Heart left ventricle (tissue), 16 donors: ENCODE measurements around the gene ZNF14. TPM values are rescaled to one million over a fixed set of nuclear protein-coding genes. Genes with fewer than 3 reads are reported as not detected.

ENCODE experiments used
- ATAC-seq, 4 donors: fragments of 200-7000 bp; cut with Tn5 transposase; one replicate each; pipeline ENCODE4 v1.9.1; 2020 to 2022; ENCODE audit warnings: moderate library complexity in 4 of 4, mild to moderate bottlenecking in 3 of 4, moderate number of reproducible peaks in 1 of 4
- DNase-seq, 5 donors: peaks; one replicate each; pipeline ENCODE4 v3.0.0-alpha.2; 2020
- H3K27ac ChIP-seq, 12 donors: fragments of 200-600 bp; sonication (generic) in 4 of 12; one replicate each; pipeline versions ENCODE4 v1.5.0 to v1.8.0; 2016 to 2022; ENCODE audit warnings: mild to moderate bottlenecking in 2 of 12
- H3K27me3 ChIP-seq, 9 donors: fragments of 200-600 bp; sonication (generic) in 2 of 9; one replicate each; pipeline versions ENCODE4 v1.5.1 to v1.8.0; 2016 to 2022; ENCODE audit warnings: mild to moderate bottlenecking in 3 of 9
- H3K36me3 ChIP-seq, 9 donors: fragments of 200-600 bp; sonication (generic) in 2 of 9; one replicate each; pipeline versions ENCODE4 v1.5.0 to v1.8.0; 2018 to 2022; ENCODE audit warnings: mild to moderate bottlenecking in 2 of 9
- H3K4me1 ChIP-seq, 12 donors: fragments of 200-600 bp; sonication (generic) in 4 of 12; one replicate each; pipeline versions ENCODE4 v1.5.0 to v1.8.0; 2016 to 2022; ENCODE audit warnings: mild to moderate bottlenecking in 3 of 12
- H3K4me3 ChIP-seq, 12 donors: fragments of 200-600 bp; sonication (generic) in 4 of 12; one replicate each; pipeline versions ENCODE4 v1.5.0 to v1.8.0; 2017 to 2022; ENCODE audit warnings: mild to moderate bottlenecking in 9 of 12, moderate library complexity in 4 of 12
- H3K9me3 ChIP-seq, 12 donors: fragments of 200-600 bp; sonication (generic) in 4 of 12; one replicate each; pipeline versions ENCODE4 v1.5.0 to v1.8.0; 2016 to 2022; ENCODE audit warnings: mild to moderate bottlenecking in 1 of 12
- POLR2A ChIP-seq, 2 donors: fragments of 450-650 bp; IDR thresholded peaks; one replicate each; pipeline ENCODE4 v1.6.1; 2017; ENCODE audit warnings: antibody characterized with exemption in 2 of 2, mild to moderate bottlenecking in 2 of 2, moderate library complexity in 2 of 2
- WGBS, 4 donors: extraction: QIAGEN DNeasy Blood & Tissue Kit in 2 of 4; methylation state at CpG; one replicate each; pipeline versions ENCODE4 v1.1.5 to v1.1.7; 2013 to 2018; 5-methylcytosine and 5-hydroxymethylcytosine counted together
- intact Hi-C, 10 donors: fragments of 100-400 bp; cut with DNase I; formaldehyde crosslinking; loops; one replicate each; pipeline versions ENCODE4 v1.11.1 to v1.14.2; 2022
- polyA plus RNA-seq, 2 donors: library from polyadenylated mRNA; stranded (reverse); fragments of 200-250 nt; gene quantifications; one replicate each; pipeline ENCODE4 v1.2.3, GENCODE V29; 2013
- total RNA-seq, 9 donors: library from RNA; depleted of rRNA in 2 of 9; stranded (reverse); fragments of >200 nt in 2 of 9; fragmentation: NEBNext Ultra II Directional in 3 of 9; extraction: Animal tissue kit (Norgen Biotek cat#: 25700) in 3 of 9; gene quantifications; one replicate each; pipeline versions ENCODE4 v1.1.0 to v1.2.4, GENCODE V29; 2016 to 2023
- TF ChIP-seq, protein P1 (sequence below), 12 donors: fragments of 200-600 bp; sonication (generic) in 4 of 12; IDR thresholded peaks; one replicate each; pipeline versions ENCODE4 v1.5.0 to v1.8.0; 2018 to 2022; ENCODE audit warnings: antibody characterized with exemption in 12 of 12, mild to moderate bottlenecking in 5 of 12
- donor health status: ischemic (EF 13 %, LVEDD 7.1; RV severe dilation, severe dysfunction).
- donor health status: healthy with polysubstance abuse.
- donor health status: DM: no; HTN: yes; CAD: no.
- donor health status: DM: no; HTN: no; CAD: no.
- donor health status: ischemic (EF 25% LVEDD 6.9; RV normal size, moderate dysfunction).
- donor health status: ischemic (EF 25% LVEDD 5.7; RV mildly dilated, moderate dysfunction).
- donor health status: healthy.
- donor health status: DM: yes; HTN: yes; CAD: no.
- donor health status: ischemic (EF 35%, LVEDD 5.7; RV mildly dilated, moderate dysfunction).
- donor health status: nonischemic (EF 11% LVEDD 7.7; RV severe dilation, severe dysfunction).
- donor health status: DM: yes; HTN: yes; CAD: no.
- donor health status: PGD.
- donor health status: ischemic (EF 29% LVEDD 5.4; RV normal size, mild dysfunction).
- donor health status: nonischemic (EF 23%, LVEDD 6.1; RV moderate dilation, normal function).

Gene ZNF14
- total and polyA plus RNA-seq, 11 donors = 2.3 to 7.9 (median 3.5) TPM

DNA sequence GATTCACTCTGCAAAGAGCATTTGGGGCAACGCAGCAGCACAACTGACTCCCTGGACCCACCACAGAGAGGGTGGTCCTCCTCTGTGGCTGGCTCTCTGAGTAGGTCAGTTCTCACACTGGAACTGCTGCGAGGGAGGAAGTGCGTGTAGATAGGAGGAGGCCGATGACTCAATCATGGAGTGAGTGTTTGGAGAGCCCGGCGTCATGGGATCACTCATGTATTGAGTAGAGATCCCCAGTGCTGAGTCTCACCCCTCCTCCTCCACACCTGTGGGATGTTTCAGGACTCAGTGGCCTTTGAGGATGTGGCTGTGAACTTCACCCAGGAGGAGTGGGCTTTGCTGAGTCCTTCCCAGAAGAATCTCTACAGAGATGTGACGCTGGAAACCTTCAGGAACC, 55.3 kb downstream of the ZNF14 start:
- no peak for TF ChIP-seq POLR2A (IDR thresholded peaks at IDR 0.05)
- TF ChIP-seq, protein P1, sequence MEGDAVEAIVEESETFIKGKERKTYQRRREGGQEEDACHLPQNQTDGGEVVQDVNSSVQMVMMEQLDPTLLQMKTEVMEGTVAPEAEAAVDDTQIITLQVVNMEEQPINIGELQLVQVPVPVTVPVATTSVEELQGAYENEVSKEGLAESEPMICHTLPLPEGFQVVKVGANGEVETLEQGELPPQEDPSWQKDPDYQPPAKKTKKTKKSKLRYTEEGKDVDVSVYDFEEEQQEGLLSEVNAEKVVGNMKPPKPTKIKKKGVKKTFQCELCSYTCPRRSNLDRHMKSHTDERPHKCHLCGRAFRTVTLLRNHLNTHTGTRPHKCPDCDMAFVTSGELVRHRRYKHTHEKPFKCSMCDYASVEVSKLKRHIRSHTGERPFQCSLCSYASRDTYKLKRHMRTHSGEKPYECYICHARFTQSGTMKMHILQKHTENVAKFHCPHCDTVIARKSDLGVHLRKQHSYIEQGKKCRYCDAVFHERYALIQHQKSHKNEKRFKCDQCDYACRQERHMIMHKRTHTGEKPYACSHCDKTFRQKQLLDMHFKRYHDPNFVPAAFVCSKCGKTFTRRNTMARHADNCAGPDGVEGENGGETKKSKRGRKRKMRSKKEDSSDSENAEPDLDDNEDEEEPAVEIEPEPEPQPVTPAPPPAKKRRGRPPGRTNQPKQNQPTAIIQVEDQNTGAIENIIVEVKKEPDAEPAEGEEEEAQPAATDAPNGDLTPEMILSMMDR (IDR thresholded peaks at IDR 0.05) = no peak
- no peaks in the 10 kb centered on the region for H3K27me3 ChIP-seq
- no peak for ATAC-seq
- H3K36me3 ChIP-seq = peaks cover 9 to 80% (median 26%) of the 10 kb centered on the region in 9 donors
- no peaks in the 10 kb centered on the region for H3K4me1 ChIP-seq
- intact Hi-C loops = no loop called here
- H3K4me3 ChIP-seq = no peak overlapping the region
- DNase-seq = no peak
- peaks cover 0 to 77% (median 4%) of the 10 kb centered on the region in 12 donors for H3K9me3 ChIP-seq
- 94 to 96% (median 95%) methylated on average over 7 of the region's 7 CpGs for WGBS, 4 donors
- no peak overlapping the region for H3K27ac ChIP-seq

DNA sequence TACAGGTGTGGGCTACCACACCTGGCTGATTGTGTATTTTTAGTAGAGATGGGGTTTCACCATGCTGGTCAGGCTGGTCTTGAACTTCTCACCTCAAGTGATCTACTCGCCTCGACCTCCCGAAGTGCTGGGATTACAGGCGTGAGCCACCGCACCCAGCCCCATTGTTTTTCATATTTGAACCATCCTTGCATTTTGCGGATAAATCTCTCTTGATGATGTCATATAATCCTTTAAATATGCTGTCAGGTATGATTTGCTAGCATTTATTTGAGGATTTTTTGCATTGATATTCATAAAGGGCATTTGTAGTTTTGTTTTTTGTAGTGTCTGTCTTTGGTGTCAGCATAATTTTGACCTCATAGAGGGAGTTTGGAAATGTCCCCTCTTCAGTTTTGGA, 58.6 kb downstream of the ZNF14 start:
- Histone ChIP-seq H3K4me3 (no peak overlapping the region), H3K4me1 (peaks cover 0 to 10% (median 7%) of the 10 kb centered on the region in 12 donors), H3K27me3 (no peaks in the 10 kb centered on the region), H3K9me3 (peaks cover 0 to 52% (median 4%) of the 10 kb centered on the region in 12 donors), H3K36me3 (peaks cover 5 to 73% (median 16%) of the 10 kb centered on the region in 9 donors), H3K27ac (no peak overlapping the region)
- ATAC-seq (no peak), DNase-seq (no peak)
- TF ChIP-seq, protein P1 (IDR thresholded peaks at IDR 0.05) = no peak
- TF ChIP-seq POLR2A (IDR thresholded peaks at IDR 0.05) = no peak
- intact Hi-C loops = no loop called here
- 96 to 100% (median 98%) methylated on average over 6 of the region's 6 CpGs for WGBS, 4 donors

DNA sequence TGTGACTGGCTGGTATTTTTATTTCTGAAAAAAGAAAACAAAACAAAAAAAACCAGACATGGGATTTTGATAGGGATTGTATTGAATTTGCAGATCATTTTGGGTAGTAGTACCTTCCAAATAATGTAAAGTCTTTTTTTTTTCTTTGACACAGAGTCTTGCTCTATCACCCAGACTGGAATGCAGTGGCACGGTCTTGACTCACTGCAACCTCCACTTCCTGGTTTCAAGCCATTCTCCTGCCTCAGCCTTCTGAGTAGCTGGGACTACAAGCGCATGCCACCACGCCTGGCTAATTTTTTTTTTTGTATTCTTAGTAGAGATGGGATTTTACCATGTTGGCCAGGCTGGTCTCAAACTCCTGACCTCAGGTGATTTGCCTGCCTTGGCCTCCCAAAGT, 60.1 kb downstream of the ZNF14 start:
- H3K9me3 ChIP-seq = peaks cover 0 to 37% (median 0%) of the 10 kb centered on the region in 12 donors

DNA sequence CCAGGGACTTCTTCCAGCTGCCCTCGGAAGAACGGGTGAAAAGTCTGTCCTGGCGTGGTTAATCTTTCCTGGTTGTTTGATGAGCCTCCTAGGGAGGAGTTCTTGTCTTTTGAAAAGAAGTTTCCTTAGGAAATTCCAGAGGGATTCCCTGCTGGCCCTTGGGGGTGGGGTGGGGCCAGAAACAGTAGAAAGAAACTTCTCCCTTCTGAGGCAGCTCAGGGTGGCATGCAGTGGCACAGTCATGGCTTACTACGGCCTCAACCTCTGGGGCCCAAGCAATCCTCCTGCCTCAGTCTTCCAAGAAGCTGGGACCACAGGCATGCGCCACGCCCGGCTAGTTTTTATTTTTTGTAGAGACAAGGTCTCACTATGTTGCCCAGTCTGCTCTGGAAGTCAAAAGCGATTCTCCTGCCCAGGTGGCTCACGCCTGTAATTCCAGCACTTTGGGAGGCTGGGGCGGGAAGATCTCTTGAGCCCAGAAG, 62.8 kb downstream of the ZNF14 start:
- Histone ChIP-seq H3K9me3 (peaks cover 0 to 25% (median 0%) of the 10 kb centered on the region in 12 donors), H3K4me1 (peaks cover 0 to 22% (median 9%) of the 10 kb centered on the region in 12 donors), H3K4me3 (peak overlapping the region in 6 of 12 donors; percentile 81 to 100 (median 92)), H3K27ac (peak overlapping the region in 1 of 12 donors; percentile 94), H3K27me3 (no peaks in the 10 kb centered on the region), H3K36me3 (peaks cover 0 to 30% (median 0%) of the 10 kb centered on the region in 9 donors)
- WGBS, 4 donors = 71 to 81% (median 78%) methylated on average over 10 of the region's 10 CpGs
- ATAC-seq (no peak), DNase-seq (no peak)
- no peak for TF ChIP-seq POLR2A (IDR thresholded peaks at IDR 0.05)
- TF ChIP-seq, protein P1 (IDR thresholded peaks at IDR 0.05) = no peak
- intact Hi-C loops = loop anchor here in 1 of 10 donors (2.0 kb wide), 1 partner anchor 107 kb away; no protein-coding TSS in a partner anchor

More for the DNA sequence above, 60.1 kb downstream of the ZNF14 start:
- no peak for DNase-seq
- no peak for ATAC-seq
- Histone ChIP-seq H3K27ac (no peak overlapping the region), H3K4me1 (peaks cover 0 to 18% (median 9%) of the 10 kb centered on the region in 12 donors), H3K4me3 (no peak overlapping the region), H3K36me3 (peaks cover 0 to 58% (median 4%) of the 10 kb centered on the region in 9 donors), H3K27me3 (no peaks in the 10 kb centered on the region)
- WGBS, 4 donors = 92 to 95% (median 94%) methylated on average over 3 of the region's 3 CpGs
- TF ChIP-seq, protein P1 (IDR thresholded peaks at IDR 0.05) = no peak
- no peak for TF ChIP-seq POLR2A (IDR thresholded peaks at IDR 0.05)
- intact Hi-C loops = no loop called here
